Right hindlimb (tissue), 1 donor: ENCODE results near the gene SSX2.
"Not testable (repeated sequence)": the region's sequence is repeated elsewhere in the genome, so short reads cannot be mapped to it uniquely, and the experiment has no call there.

Experiments
- DNase-seq: peaks from one replicate; pipeline ENCODE4 v3.0.0-alpha.2; 2018

The SSX2 gene

DNA sequence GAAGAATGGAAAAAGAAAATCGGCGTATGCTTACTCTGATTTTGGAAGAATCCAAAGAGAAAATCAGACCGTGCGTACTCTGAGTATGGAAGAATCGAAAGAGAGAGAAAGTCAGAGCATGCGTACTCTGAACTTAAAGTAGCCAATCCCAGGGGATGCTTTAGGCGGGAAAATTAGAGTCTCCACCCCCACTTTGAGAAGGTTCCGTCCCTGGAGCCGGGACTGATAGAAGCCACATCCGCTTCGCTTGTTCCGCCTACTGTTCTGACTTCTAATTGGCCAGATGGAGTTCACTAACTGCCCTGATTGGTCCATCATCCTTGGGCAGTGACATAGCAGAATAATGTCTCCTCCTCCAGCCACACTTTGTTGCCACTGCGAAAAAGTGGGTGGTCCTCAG, at the start of gene SSX2:
SSX2 (minus strand) TSS at position 101 of the 400 bp plus-strand sequence. CDS start 1,429 bp downstream, outside the sequence.
- DNase-seq, result not testable (repeated sequence)

DNA sequence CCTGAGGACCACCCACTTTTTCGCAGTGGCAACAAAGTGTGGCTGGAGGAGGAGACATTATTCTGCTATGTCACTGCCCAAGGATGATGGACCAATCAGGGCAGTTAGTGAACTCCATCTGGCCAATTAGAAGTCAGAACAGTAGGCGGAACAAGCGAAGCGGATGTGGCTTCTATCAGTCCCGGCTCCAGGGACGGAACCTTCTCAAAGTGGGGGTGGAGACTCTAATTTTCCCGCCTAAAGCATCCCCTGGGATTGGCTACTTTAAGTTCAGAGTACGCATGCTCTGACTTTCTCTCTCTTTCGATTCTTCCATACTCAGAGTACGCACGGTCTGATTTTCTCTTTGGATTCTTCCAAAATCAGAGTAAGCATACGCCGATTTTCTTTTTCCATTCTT, 44.0 kb upstream of the SSX2 start, which contains the start of gene SSX2B:
SSX2B (plus strand) TSS at position 301 of the 400 bp plus-strand sequence. CDS start 1,429 bp downstream, outside the sequence.
- not testable (repeated sequence) for DNase-seq

DNA sequence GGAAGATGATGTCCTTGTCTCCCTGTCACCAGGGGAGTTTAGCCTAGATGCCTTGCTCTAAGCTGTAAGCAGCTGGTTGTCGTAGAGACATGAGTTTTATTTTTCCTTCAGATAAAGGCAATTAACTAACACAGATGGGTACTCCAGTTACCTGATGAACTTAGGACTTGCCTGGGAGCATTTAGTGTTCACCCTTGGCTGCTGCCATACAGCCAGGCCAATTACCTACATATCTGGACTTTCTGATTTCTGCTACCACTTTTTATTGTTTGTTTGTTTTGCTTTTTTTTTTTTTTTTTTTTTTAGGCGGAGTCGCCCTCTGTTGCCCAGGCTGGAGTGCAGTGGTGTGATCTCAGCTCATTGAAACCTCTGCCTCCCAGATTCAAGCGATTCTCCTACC, 14.9 kb downstream of the SSX2 start:
- DNase-seq, result not testable (repeated sequence)

- DNase-seq, result not testable (repeated sequence)
Observed at GRCh38 chrX:52662218-52662617, 44.8 kb downstream of the SSX2 start.

DNA sequence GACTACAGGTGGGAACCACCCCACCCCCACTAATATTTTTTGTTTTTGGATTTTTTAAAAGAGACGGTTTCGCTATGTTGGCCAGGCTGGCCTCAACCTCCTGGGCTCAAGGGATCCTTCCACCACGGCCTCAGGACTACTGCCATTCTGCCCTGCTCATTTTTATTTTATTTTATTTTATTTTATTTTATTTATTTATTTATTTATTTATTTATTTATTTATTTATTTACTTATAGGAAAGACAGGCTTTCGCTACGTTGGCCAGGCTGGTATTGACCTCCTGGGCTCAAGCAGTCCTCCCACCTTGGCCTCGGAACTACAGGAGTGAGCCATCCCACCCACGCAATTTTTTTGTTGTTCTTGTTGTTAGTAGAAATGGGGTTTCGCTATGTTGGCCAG, 51.5 kb downstream of the SSX2 start:
- DNase-seq, result not testable (repeated sequence)

GRCh38 chrX:52654800-52655199, 52.2 kb downstream of the SSX2 start, which contains the start of gene SSX7:
TSS of gene SSX7 (minus strand) at chrX:52654900. CDS start at chrX:52653472, 1,428 bp downstream.
- DNase-seq, result not testable (repeated sequence)

DNA sequence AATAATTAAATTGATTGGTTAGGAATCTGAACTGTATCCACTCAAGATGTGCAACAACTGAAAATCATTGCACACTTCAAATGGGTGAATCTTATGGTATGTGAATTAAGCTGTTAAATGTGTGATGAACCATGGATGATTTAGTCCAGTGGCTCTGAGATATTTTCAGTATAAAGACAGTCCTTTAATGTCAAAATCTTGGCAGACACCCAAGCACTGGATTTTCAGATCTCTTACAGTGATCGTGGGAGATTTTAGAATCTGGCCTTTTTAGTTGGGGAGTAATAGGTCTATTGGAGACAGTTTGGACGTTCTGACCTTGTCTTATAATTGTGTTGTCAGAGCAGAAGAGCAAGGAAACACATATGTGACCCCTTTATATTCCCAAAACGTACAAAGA, 56.3 kb downstream of the SSX2 start:
- DNase-seq, result not testable (repeated sequence)

- not testable (repeated sequence) for DNase-seq
Observed at GRCh38 chrX:52648956-52649355, 58.0 kb downstream of the SSX2 start.
